ENCODE measurements around the gene ABCG2. TPM values are rescaled to one million over a fixed set of nuclear protein-coding genes. Genes with fewer than 3 reads are reported as not detected.

The ABCG2 gene
- polyA plus RNA-seq, 1 donor (not counting 4 experiments of a cell fraction or from before 2014, with no cell fraction given): 5.3 TPM

- Histone ChIP-seq H3K9ac (ENCODE audit: control insufficient read depth, extremely low read depth, insufficient read depth, low read length) (no peak overlapping the region), H3K79me2 (ENCODE audit: control insufficient read depth, insufficient read depth, low read length) (no peaks in the 10 kb centered on the region), H2AFZ (ENCODE audit: control insufficient read depth, low read length) (no peak overlapping the region), H3K9me1 (ENCODE audit: control insufficient read depth, extremely low read depth, insufficient read depth, low read length) (no peaks in the 10 kb centered on the region), H3K27ac (ENCODE audit: control insufficient read depth, insufficient read depth, low read length) (no peak overlapping the region), H3K4me1 (ENCODE audit: control insufficient read depth, extremely low read depth, insufficient read depth, low read length) (no peaks in the 10 kb centered on the region), H3K36me3 (ENCODE audit: control insufficient read depth in 2 of 2, extremely low read depth in 1 of 2, insufficient read depth in 2 of 2, low read length in 2 of 2) (peaks cover 3 to 20% of the 10 kb centered on the region in 2 experiments), H3K4me2 (ENCODE audit: control insufficient read depth, extremely low read depth, insufficient read depth, low read depth, low read length) (no peak overlapping the region), H3K27me3 (ENCODE audit: control insufficient read depth, extremely low read depth, insufficient read depth, low read length) (no peaks in the 10 kb centered on the region), H4K20me1 (ENCODE audit: control insufficient read depth, extremely low read depth, insufficient read depth, low read length) (no peaks in the 10 kb centered on the region), H3K4me3 (ENCODE audit: control insufficient read depth in 2 of 3, extremely low read depth in 1 of 3, insufficient read depth in 2 of 3, low read depth in 1 of 3, low read length in 3 of 3) (no peak overlapping the region), H3K9me3 (ENCODE audit: control insufficient read depth, low read depth, low read length) (no peaks in the 10 kb centered on the region)
- no peak for FAIRE-seq
- no peak for DNase-seq (ENCODE audit: low read depth, low spot score)
- TF ChIP-seq CTCF (optimal IDR thresholded peaks at IDR 0.05 in 1 of 3, IDR thresholded peaks at IDR 0.05 in 1 of 3, conservative IDR thresholded peaks at IDR 0.05 in 1 of 3; ENCODE audit: extremely low read depth in 1 of 3, insufficient read depth in 2 of 3, low read length in 3 of 3): no peak
- TF ChIP-seq EZH2 (IDR thresholded peaks at IDR 0.05; ENCODE audit: low read length): no peak
- dilution Hi-C loops (cut with MboI; ENCODE audit: extremely low pct_ligation_motif_present, low sequenced_read_pairs): no loop called here
Observed at GRCh38 chr4:88070031-88070430, 88.4 kb downstream of the ABCG2 start.

- no peak for FAIRE-seq
- Histone ChIP-seq H3K9me1 (ENCODE audit: control insufficient read depth, extremely low read depth, insufficient read depth, low read length) (no peaks in the 10 kb centered on the region), H3K36me3 (ENCODE audit: control insufficient read depth in 2 of 2, extremely low read depth in 1 of 2, insufficient read depth in 2 of 2, low read length in 2 of 2) (peaks cover 3 to 10% of the 10 kb centered on the region in 2 experiments), H3K9me3 (ENCODE audit: control insufficient read depth, low read depth, low read length) (no peaks in the 10 kb centered on the region), H4K20me1 (ENCODE audit: control insufficient read depth, extremely low read depth, insufficient read depth, low read length) (no peaks in the 10 kb centered on the region), H3K79me2 (ENCODE audit: control insufficient read depth, insufficient read depth, low read length) (no peaks in the 10 kb centered on the region), H3K4me2 (ENCODE audit: control insufficient read depth, extremely low read depth, insufficient read depth, low read depth, low read length) (no peak overlapping the region), H3K9ac (ENCODE audit: control insufficient read depth, extremely low read depth, insufficient read depth, low read length) (no peak overlapping the region), H2AFZ (ENCODE audit: control insufficient read depth, low read length) (no peak overlapping the region), H3K4me1 (ENCODE audit: control insufficient read depth, extremely low read depth, insufficient read depth, low read length) (no peaks in the 10 kb centered on the region), H3K27ac (ENCODE audit: control insufficient read depth, insufficient read depth, low read length) (no peak overlapping the region), H3K4me3 (ENCODE audit: control insufficient read depth in 2 of 3, extremely low read depth in 1 of 3, insufficient read depth in 2 of 3, low read depth in 1 of 3, low read length in 3 of 3) (no peak overlapping the region), H3K27me3 (ENCODE audit: control insufficient read depth, extremely low read depth, insufficient read depth, low read length) (no peaks in the 10 kb centered on the region)
- TF ChIP-seq CTCF (optimal IDR thresholded peaks at IDR 0.05 in 1 of 3, IDR thresholded peaks at IDR 0.05 in 1 of 3, conservative IDR thresholded peaks at IDR 0.05 in 1 of 3; ENCODE audit: extremely low read depth in 1 of 3, insufficient read depth in 2 of 3, low read length in 3 of 3) (no peak), EZH2 (IDR thresholded peaks at IDR 0.05; ENCODE audit: low read length) (no peak)
- dilution Hi-C loops (cut with MboI; ENCODE audit: extremely low pct_ligation_motif_present, low sequenced_read_pairs): no loop called here
- DNase-seq (ENCODE audit: low read depth, low spot score): no peak
Observed at GRCh38 chr4:88064410-88064809, 94.0 kb downstream of the ABCG2 start.

Measured in keratinocyte (primary cell).